Right lobe of liver (tissue), 6 donors: Measurements from ENCODE around the gene CCDC8. TPM values are rescaled to one million over a fixed set of nuclear protein-coding genes. Genes with fewer than 3 reads are reported as not detected.
"Not testable (repeated sequence)": the region's sequence is repeated elsewhere in the genome, so short reads cannot be mapped to it uniquely, and the experiment has no call there.

Source experiments
- ATAC-seq, 4 donors: fragments of 200-7000 bp; cut with Tn5 transposase; one replicate each; pipeline ENCODE4 v1.9.1; 2020; ENCODE audit warnings: mild to moderate bottlenecking in 4 of 4, moderate library complexity in 4 of 4
- DNase-seq, 3 donors: peaks; one replicate each; pipeline ENCODE4 v3.0.0-alpha.2; 2020
- H3K27ac ChIP-seq, 3 donors: fragments of 200-600 bp; one replicate each; pipeline ENCODE4 v1.8.0; 2022
- H3K27me3 ChIP-seq, 2 donors: fragments of 200-600 bp; one replicate each; pipeline ENCODE4 v1.8.0; 2022
- H3K36me3 ChIP-seq, 4 donors: fragments of 200-600 bp; sonication (generic) in 1 of 4; one replicate each; pipeline versions ENCODE4 v1.5.1 to v1.8.0; 2017 to 2022; ENCODE audit warnings: control low read depth in 1 of 4
- H3K4me1 ChIP-seq, 4 donors: fragments of 200-600 bp; sonication (generic) in 1 of 4; one replicate each; pipeline versions ENCODE4 v1.5.1 to v1.8.0; 2017 to 2022; ENCODE audit warnings: control low read depth in 1 of 4
- H3K4me3 ChIP-seq, 3 donors: fragments of 200-600 bp; one replicate each; pipeline ENCODE4 v1.8.0; 2022
- H3K9me3 ChIP-seq, 4 donors: fragments of 200-600 bp; sonication (generic) in 1 of 4; one replicate each; pipeline versions ENCODE4 v1.5.1 to v1.8.0; 2017 to 2022; ENCODE audit warnings: control low read depth in 1 of 4
- POLR2A ChIP-seq: fragments of 450-650 bp; IDR thresholded peaks from one replicate; pipeline ENCODE4 v1.6.1; 2017; ENCODE audit warnings: antibody characterized with exemption, mild to moderate bottlenecking
- WGBS: methylation state at CpG from one replicate; pipeline ENCODE4 v1.1.6; 2018; ENCODE audit warnings: low coverage, low lambda C conversion rate; ENCODE audit not compliant: insufficient coverage; ENCODE audit errors: missing lambda C conversion rate; 5-methylcytosine and 5-hydroxymethylcytosine counted together
- intact Hi-C, 2 donors: fragments of 100-400 bp; cut with DNase I; formaldehyde crosslinking; loops; one replicate each; pipeline versions ENCODE4 v1.11.2 to v1.14.1; 2022
- total RNA-seq, 6 experiments: library from RNA; depleted of rRNA in 2 of 6; stranded (reverse); fragments of >200 nt in 2 of 6; fragmentation: NEBNext Ultra II Directional in 3 of 6; extraction: Animal tissue kit (Norgen Biotek cat#: 25700) in 3 of 6; gene quantifications; one replicate each; pipeline versions ENCODE4 v1.1.0 to v1.2.4, GENCODE V29; 2016 to 2023
- TF ChIP-seq, protein P1 (sequence below), 4 donors: fragments of 200-600 bp in 3 of 4; fragments of 450-650 bp in 1 of 4; IDR thresholded peaks; one replicate each; pipeline versions ENCODE4 v1.5.1 to v1.8.0; 2016 to 2022; ENCODE audit warnings: antibody characterized with exemption in 4 of 4, mild to moderate bottlenecking in 2 of 4
- donor health status: DM: no; HTN: yes; CAD: no.
- donor health status: DM: no; HTN: no; CAD: no.
- donor health status: DM: no; HTN: no; CAD: no.
- donor health status: DM: no; HTN: yes; CAD: no.
- donor health status: DM: no; HTN: yes; CAD: no.

Gene CCDC8
- total RNA-seq, 6 experiments from 2014 or later = 0.26 to 0.55 (median 0.44) TPM; not detected in 1

DNA sequence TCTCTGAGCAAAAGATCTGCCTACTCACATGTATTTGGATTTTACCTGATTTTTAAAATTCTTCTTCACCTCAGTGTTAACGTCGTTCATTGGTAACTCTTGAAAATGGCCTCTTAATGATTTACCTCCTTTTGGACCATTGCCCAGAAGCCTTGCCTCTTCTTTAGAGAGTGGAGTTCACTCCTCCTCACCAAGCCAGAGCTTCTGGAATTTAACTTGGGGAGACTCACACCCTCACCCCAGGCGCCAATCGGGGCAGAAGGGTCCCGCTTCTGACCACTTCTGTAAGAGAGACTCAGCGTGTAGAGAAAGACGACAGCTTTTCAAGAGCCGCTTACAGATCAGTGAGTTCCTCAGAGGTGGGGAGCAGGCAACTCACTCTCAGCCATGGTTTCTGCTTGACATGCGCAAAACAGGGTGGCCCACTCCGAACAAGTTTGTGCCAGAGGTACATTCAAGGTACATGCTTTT is 12.7 kb upstream of the CCDC8 start:
- no peak for DNase-seq
- H3K9me3 ChIP-seq = no peaks in the 10 kb centered on the region
- peak; percentile 51 to 73 (median 66) for ATAC-seq
- H3K4me1 ChIP-seq = peaks cover 0 to 4% (median 0%) of the 10 kb centered on the region in 4 donors
- intact Hi-C loops = no loop called here
- no peak for TF ChIP-seq POLR2A
- TF ChIP-seq, protein P1, sequence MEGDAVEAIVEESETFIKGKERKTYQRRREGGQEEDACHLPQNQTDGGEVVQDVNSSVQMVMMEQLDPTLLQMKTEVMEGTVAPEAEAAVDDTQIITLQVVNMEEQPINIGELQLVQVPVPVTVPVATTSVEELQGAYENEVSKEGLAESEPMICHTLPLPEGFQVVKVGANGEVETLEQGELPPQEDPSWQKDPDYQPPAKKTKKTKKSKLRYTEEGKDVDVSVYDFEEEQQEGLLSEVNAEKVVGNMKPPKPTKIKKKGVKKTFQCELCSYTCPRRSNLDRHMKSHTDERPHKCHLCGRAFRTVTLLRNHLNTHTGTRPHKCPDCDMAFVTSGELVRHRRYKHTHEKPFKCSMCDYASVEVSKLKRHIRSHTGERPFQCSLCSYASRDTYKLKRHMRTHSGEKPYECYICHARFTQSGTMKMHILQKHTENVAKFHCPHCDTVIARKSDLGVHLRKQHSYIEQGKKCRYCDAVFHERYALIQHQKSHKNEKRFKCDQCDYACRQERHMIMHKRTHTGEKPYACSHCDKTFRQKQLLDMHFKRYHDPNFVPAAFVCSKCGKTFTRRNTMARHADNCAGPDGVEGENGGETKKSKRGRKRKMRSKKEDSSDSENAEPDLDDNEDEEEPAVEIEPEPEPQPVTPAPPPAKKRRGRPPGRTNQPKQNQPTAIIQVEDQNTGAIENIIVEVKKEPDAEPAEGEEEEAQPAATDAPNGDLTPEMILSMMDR (IDR thresholded peaks at IDR 0.05) = no peak
- 9% methylated on average over 10 of the region's 10 CpGs for WGBS
- no peaks in the 10 kb centered on the region for H3K36me3 ChIP-seq
- peak overlapping the region; percentile 53 to 68 (median 54) for H3K4me3 ChIP-seq
- H3K27me3 ChIP-seq = peaks cover 0 to 4% of the 10 kb centered on the region in 2 donors
- no peak overlapping the region for H3K27ac ChIP-seq

DNA sequence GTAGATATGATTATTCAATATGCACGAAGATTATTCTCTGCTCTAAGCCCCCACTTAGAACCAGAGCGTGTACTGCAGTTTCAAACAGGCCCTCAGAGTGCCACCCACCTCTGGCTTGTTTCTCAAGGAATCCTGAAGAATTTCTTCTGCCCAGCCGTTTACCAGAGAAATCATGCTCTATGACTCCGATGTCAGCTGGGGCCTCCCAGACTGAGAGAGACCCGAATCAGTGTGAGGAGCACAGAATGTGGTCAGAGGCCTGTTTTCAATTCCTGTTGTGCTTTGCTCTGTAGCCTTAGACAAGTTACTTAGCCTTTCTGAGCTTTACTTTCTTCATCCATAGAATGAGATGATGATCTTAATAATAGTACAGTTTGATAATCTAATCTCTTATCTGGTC is 9.8 kb upstream of the CCDC8 start:
- Histone ChIP-seq H3K27ac (no peak overlapping the region), H3K27me3 (peaks cover 0 to 4% of the 10 kb centered on the region in 2 donors), H3K36me3 (no peaks in the 10 kb centered on the region), H3K9me3 (no peaks in the 10 kb centered on the region), H3K4me1 (peaks cover 0 to 4% (median 0%) of the 10 kb centered on the region in 4 donors), H3K4me3 (no peak overlapping the region)
- intact Hi-C loops = no loop called here
- TF ChIP-seq, protein P1 (IDR thresholded peaks at IDR 0.05) = no peak
- TF ChIP-seq POLR2A = no peak
- ATAC-seq = no peak
- WGBS = 51% methylated on average over 3 of the region's 5 CpGs
- DNase-seq = no peak

DNA sequence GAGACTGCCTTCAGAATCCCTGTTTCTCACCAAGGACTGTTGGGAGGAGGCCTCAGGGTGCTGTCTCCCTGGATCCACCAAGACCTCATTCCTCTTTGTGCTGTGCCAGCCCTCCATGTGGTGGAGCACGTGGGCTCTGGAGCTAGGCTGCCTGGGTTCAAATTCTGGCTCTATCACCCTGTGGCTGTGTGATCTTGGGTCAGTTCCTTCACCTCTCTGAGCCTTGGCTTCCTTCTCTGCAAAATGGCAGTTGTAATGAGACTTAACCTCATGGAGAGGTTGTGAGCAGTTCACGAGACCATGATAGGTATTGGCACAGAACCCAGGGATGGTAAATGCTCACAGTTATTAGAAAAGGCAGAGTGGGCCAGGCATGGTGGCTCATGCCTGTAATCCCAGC is 9.0 kb upstream of the CCDC8 start:
- no peaks in the 10 kb centered on the region for H3K9me3 ChIP-seq
- no peak for ATAC-seq
- no peak for DNase-seq
- H3K4me3 ChIP-seq = no peak overlapping the region
- peaks cover 0 to 4% (median 0%) of the 10 kb centered on the region in 4 donors for H3K4me1 ChIP-seq
- no peaks in the 10 kb centered on the region for H3K36me3 ChIP-seq
- no CpG with 5 or more reads among the region's 2 CpGs for WGBS
- TF ChIP-seq, protein P1 (IDR thresholded peaks at IDR 0.05) = no peak
- TF ChIP-seq POLR2A = no peak
- H3K27ac ChIP-seq = no peak overlapping the region
- peaks cover 0 to 4% of the 10 kb centered on the region in 2 donors for H3K27me3 ChIP-seq
- intact Hi-C loops = no loop called here

- peaks cover 0 to 7% (median 0%) of the 10 kb centered on the region in 4 donors for H3K4me1 ChIP-seq
- no peaks in the 10 kb centered on the region for H3K36me3 ChIP-seq
- intact Hi-C loops = no loop called here
- H3K27me3 ChIP-seq = peaks cover 0 to 8% of the 10 kb centered on the region in 2 donors
- ATAC-seq (no peak), DNase-seq (no peak)
- H3K4me3 ChIP-seq = no peak overlapping the region
- H3K9me3 ChIP-seq = no peaks in the 10 kb centered on the region
- no peak overlapping the region for H3K27ac ChIP-seq
- TF ChIP-seq POLR2A = no peak
- TF ChIP-seq, protein P1 (IDR thresholded peaks at IDR 0.05) = no peak
- 95% methylated on average over 3 of the region's 7 CpGs for WGBS
These were observed 6.7 kb upstream of the CCDC8 start for GRCh38 chr19:46420056-46420455.

- peak; percentile 64 to 71 (median 67) for DNase-seq
- H3K27me3 ChIP-seq, H3K36me3 ChIP-seq, H3K4me1 ChIP-seq, intact Hi-C loops, H3K27ac ChIP-seq, H3K9me3 ChIP-seq, H3K4me3 ChIP-seq: not testable (repeated sequence)
- 16% methylated on average over 36 of the region's 53 CpGs for WGBS
- peak; percentile 42 to 67 (median 56) for ATAC-seq
These were observed 2.7 kb upstream of the CCDC8 start for GRCh38 chr19:46415804-46416709.

GRCh38 chr19:46414899-46415298 is 1.5 kb upstream of the CCDC8 start:
- H3K27ac ChIP-seq = not testable (repeated sequence)

More at GRCh38 chr19:46414899-46415298, 1.5 kb upstream of the CCDC8 start:
- H3K9me3 ChIP-seq, H3K4me1 ChIP-seq, H3K4me3 ChIP-seq, intact Hi-C loops, H3K27me3 ChIP-seq, DNase-seq, ATAC-seq, H3K36me3 ChIP-seq: not testable (repeated sequence)
- 71% methylated on average over 1 of the region's 22 CpGs for WGBS
